ENCODE measurements around the gene RCAN2.

The RCAN2 gene

GRCh38 chr6:46291275-46291633 lies 200.0 kb downstream of the RCAN2 start:
- Histone ChIP-seq H3K4me1 (ENCODE audit: insufficient read depth, poor library complexity, severe bottlenecking) (no peaks in the 10 kb centered on the region), H3K36me3 (ENCODE audit: low read depth) (no peaks in the 10 kb centered on the region), H3K27ac (ENCODE audit: poor library complexity, severe bottlenecking) (no peak overlapping the region), H3K9me3 (ENCODE audit: severe bottlenecking) (no peaks in the 10 kb centered on the region), H3K27me3 (ENCODE audit: insufficient read depth, poor library complexity, severe bottlenecking) (peaks cover 8% of the 10 kb centered on the region), H3K4me3 (ENCODE audit: severe bottlenecking) (no peak overlapping the region)
- ATAC-seq (ENCODE audit: low read depth) = no peak
- DNase-seq (ENCODE audit: low spot score) = no peak
- TF ChIP-seq CTCF (IDR thresholded peaks at IDR 0.05; ENCODE audit: poor library complexity, severe bottlenecking) = no peak

- Histone ChIP-seq H3K27ac (ENCODE audit: poor library complexity, severe bottlenecking) (no peak overlapping the region), H3K9me3 (ENCODE audit: severe bottlenecking) (no peaks in the 10 kb centered on the region), H3K27me3 (ENCODE audit: insufficient read depth, poor library complexity, severe bottlenecking) (peaks cover 8% of the 10 kb centered on the region), H3K4me3 (ENCODE audit: severe bottlenecking) (no peak overlapping the region), H3K4me1 (ENCODE audit: insufficient read depth, poor library complexity, severe bottlenecking) (no peaks in the 10 kb centered on the region), H3K36me3 (ENCODE audit: low read depth) (no peaks in the 10 kb centered on the region)
- no peak for TF ChIP-seq CTCF (IDR thresholded peaks at IDR 0.05; ENCODE audit: poor library complexity, severe bottlenecking)
- ATAC-seq (ENCODE audit: low read depth) (no peak), DNase-seq (ENCODE audit: low spot score) (no peak)
These were observed 200.6 kb downstream of the RCAN2 start for GRCh38 chr6:46290421-46291274.

GRCh38 chr6:46289898-46290297 lies 201.4 kb downstream of the RCAN2 start:
- Histone ChIP-seq H3K36me3 (ENCODE audit: low read depth) (no peaks in the 10 kb centered on the region), H3K27ac (ENCODE audit: poor library complexity, severe bottlenecking) (no peak overlapping the region), H3K4me3 (ENCODE audit: severe bottlenecking) (no peak overlapping the region), H3K9me3 (ENCODE audit: severe bottlenecking) (no peaks in the 10 kb centered on the region), H3K4me1 (ENCODE audit: insufficient read depth, poor library complexity, severe bottlenecking) (no peaks in the 10 kb centered on the region), H3K27me3 (ENCODE audit: insufficient read depth, poor library complexity, severe bottlenecking) (peaks cover 8% of the 10 kb centered on the region)
- DNase-seq (ENCODE audit: low spot score) (no peak), ATAC-seq (ENCODE audit: low read depth) (no peak)
- no peak for TF ChIP-seq CTCF (IDR thresholded peaks at IDR 0.05; ENCODE audit: poor library complexity, severe bottlenecking)

- no peak overlapping the region for H3K27ac ChIP-seq (ENCODE audit: poor library complexity, severe bottlenecking)
These were observed 202.4 kb downstream of the RCAN2 start for GRCh38 chr6:46288835-46289234.

More at GRCh38 chr6:46288835-46289234, 202.4 kb downstream of the RCAN2 start:
- no peaks in the 10 kb centered on the region for H3K9me3 ChIP-seq (ENCODE audit: severe bottlenecking)
- H3K27me3 ChIP-seq (ENCODE audit: insufficient read depth, poor library complexity, severe bottlenecking) = peaks cover 8% of the 10 kb centered on the region
- H3K4me3 ChIP-seq (ENCODE audit: severe bottlenecking) = no peak overlapping the region
- no peak for ATAC-seq (ENCODE audit: low read depth)
- no peak for TF ChIP-seq CTCF (IDR thresholded peaks at IDR 0.05; ENCODE audit: poor library complexity, severe bottlenecking)
- H3K4me1 ChIP-seq (ENCODE audit: insufficient read depth, poor library complexity, severe bottlenecking) = no peaks in the 10 kb centered on the region
- no peak for DNase-seq (ENCODE audit: low spot score)
- no peaks in the 10 kb centered on the region for H3K36me3 ChIP-seq (ENCODE audit: low read depth)

All from RWPE2 (cell line).